DMS153 treated with DMSO at 0.1 percent for 48 hours (cell line): ENCODE data around the gene CEP78.
A peak's percentile ranks its signal among the peaks of the same experiment; 100 is the strongest.

Experiments
- DNase-seq: peaks from one replicate; lab custom pipeline; 2025; ENCODE audit not compliant: unreplicated experiment; lab: John Stamatoyannopoulos, UW

The CEP78 gene

GRCh38 chr9:78286125-78286524 lies 50.2 kb downstream of the CEP78 start:
- no peak for DNase-seq

DNA sequence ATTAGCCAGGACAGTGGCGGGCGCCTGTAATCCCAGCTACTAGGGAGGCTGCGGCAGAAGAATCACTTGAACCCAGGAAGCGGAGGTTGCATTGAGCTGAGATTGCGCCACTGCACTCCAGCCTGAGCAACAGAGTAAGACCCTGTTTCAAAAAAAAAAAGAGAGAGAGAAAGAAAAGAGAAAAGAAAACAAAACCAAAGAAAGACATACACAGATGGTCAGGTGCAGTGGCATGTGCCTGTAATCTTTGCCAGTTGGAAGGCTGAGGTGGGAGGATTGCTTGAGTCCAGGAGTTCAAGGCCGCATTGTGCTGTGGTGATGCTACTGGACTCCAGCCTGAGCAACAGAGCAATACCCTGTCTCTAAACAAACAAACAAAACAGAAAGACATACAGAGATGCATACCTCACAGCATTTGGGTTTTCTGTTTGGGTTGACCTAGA lies 51.1 kb downstream of the CEP78 start:
- no peak for DNase-seq

GRCh38 chr9:78288214-78288892 lies 52.5 kb downstream of the CEP78 start:
- DNase-seq, result peak; percentile 8

GRCh38 chr9:78289474-78289873 lies 53.6 kb downstream of the CEP78 start:
- no peak for DNase-seq

DNA sequence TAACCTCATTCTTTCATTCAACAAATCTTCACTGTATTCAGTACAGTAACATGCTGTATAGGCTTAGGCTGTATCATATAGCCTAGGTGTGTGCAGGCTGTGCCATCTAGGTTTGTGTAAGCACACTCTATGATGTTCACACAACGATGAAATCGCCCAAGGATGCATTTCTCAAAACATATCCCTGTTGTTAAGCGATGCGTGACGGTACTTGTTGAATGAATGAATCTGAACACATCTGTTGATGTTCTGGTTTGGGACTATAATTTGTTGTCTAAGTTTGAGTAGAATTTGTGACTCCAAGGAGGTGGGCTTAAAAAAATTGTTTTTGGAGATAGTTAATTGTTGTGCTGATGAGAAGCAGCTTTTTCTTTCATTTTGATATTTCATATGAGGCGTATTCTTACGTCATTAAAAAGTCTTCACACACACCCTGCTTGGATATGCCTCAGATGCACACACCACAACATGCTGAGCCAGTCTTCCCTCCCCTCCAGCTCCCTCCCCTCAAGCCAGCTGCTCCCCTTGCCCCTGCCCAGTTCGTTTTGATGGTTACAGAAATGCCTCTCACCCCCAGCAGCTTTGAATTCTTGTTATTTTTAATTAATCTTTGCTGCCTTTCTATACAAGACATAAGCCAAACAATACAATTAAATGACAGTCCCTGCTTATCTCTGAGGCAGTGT lies 55.5 kb downstream of the CEP78 start:
- no peak for DNase-seq

DNA sequence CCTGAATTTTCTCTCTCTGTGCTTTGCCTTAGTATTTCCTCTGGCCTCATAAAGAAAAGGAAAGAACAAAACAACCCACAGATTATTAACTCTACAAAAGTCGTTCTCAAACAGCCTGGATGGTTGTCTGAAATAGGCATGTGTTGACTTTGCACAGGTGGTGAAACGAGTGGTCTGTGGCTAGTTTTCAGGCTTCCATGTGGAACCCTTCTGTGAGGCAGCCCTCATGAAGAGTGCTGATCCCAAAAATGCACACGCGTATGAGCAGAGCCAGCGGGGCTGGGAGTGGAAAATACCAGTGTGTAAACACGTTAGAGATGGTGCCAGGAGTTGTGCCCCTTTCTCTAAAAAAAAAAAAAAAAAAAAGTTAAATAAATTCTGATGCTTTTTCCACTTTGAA lies 56.2 kb downstream of the CEP78 start:
- no peak for DNase-seq

DNA sequence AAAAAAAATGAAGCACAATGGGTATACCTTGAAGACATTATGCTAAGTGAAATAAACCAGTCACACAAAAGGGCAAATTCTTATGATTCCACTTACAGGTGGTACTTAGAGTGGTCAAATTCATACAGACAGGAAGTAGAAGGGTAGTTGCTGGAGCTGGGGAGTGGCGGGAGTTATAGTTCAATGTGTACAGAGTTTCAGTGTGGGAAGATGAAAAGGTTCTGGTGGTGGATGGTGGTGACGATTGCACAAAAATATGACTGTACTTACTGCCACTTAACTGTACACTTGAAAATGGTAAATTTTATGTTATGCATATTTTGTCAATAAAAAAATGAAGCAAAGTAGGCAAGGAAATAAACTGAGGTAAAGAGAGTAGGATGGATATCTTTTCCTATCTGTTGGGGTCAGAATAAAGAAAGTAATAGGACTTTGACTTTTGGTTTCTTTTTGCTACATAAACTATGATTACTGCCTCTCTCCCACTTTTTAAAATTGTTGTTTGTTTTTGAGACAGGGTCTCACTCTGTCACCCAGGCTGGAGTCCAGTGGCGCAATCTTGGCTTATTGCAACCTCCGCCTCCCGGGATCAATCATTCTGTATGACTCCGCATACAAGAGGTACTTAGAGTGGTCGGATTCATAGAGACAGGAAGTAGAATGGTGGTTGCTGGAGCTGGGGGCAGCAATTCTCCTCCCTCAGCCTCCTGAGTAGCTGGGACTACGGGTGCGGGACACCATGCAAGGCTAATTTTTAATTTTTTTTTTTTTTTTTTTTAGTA lies 57.0 kb downstream of the CEP78 start:
- no peak for DNase-seq

- DNase-seq, result no peak
Measured at GRCh38 chr9:78294290-78295176, 58.7 kb downstream of the CEP78 start.

DNA sequence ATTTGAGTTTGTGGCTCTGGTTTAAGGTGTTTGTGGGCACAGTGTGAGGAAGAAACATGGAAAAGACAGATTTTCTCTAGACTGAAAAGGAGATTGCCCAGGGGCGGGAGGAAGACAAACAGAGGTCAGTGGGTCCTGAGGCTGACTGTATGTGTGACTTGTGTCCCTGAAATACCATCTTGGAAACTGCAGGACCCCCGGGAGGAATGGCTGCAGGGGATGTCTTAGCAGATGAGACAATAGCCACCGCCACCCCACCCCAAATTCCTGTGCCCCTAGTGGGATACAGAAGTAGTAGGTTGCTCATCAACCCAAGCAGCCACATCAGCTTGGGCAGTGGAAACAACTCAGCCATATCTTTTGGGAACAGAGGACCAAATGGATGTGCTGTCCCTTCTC lies 59.3 kb downstream of the CEP78 start:
- DNase-seq, result no peak

DNA sequence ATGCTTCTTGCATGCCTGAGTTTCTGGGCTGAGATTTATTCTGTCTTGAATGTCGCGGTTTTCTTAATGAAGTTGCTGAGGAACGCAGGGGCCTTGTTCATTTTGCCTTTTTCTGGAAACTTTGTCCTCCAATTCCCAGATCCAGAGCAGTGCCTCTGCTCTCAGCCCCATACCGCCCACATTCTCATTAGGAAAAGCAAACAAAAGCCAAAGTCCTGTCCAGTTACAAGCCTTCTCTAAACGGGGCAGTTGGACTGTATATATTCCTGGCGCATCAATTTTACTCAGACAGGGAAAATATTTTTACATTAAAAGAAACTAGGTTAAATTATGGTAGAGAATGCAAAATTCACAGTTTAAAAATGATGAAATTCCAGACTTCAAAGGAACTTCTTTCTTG lies 59.9 kb downstream of the CEP78 start:
- DNase-seq, result no peak

- DNase-seq, result peak; percentile 30
Measured at GRCh38 chr9:78296201-78296892, 60.5 kb downstream of the CEP78 start.

DNA sequence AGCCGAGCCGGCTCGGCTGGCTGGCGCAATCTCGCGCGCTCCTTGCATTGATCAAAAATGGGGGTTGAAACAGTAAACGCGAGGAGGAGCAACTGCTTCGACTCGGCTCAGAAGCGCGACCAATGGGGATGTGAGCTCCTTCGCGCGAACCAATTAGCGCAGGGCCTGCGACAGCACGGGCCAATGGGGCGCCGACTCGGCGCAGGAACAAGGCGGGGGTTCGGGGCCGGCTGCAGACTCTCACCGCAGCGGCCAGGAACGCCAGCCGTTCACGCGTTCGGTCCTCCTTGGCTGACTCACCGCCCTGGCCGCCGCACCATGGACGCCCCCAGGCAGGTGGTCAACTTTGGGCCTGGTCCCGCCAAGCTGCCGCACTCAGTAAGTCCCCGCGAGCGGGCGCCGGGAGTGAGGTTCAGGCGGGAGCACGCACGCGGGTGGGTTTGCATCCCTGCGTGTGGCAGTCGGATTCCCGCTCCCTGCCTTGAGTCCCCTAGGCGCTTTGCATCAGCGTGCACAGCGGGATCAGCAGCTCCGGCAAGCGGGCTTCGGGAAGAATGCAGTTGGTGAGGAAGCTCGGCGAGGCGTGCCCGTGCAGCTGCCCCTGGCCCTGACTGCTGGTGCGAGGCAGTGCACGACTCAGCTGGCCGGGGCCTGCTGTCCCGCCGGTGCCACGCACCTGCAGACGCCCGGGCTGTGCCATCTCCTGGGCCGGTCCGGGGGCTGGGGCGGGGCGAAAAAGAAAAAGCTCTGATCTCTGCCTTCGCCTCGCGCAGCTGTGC lies 61.2 kb downstream of the CEP78 start, which contains the start of gene PSAT1:
PSAT1 (plus strand) TSS at position 233 of the 779 bp plus-strand sequence; CDS start at position 319, 86 bp downstream.
- peak; percentile 93 for DNase-seq

- DNase-seq, result no peak
Measured at GRCh38 chr9:78297672-78297961, 61.7 kb downstream of the CEP78 start.

- no peak for DNase-seq
Measured at GRCh38 chr9:78298046-78298765, 62.3 kb downstream of the CEP78 start.

GRCh38 chr9:78300209-78300608 lies 64.3 kb downstream of the CEP78 start:
- no peak for DNase-seq

GRCh38 chr9:78301466-78301865 lies 65.6 kb downstream of the CEP78 start:
- DNase-seq, result no peak

DNA sequence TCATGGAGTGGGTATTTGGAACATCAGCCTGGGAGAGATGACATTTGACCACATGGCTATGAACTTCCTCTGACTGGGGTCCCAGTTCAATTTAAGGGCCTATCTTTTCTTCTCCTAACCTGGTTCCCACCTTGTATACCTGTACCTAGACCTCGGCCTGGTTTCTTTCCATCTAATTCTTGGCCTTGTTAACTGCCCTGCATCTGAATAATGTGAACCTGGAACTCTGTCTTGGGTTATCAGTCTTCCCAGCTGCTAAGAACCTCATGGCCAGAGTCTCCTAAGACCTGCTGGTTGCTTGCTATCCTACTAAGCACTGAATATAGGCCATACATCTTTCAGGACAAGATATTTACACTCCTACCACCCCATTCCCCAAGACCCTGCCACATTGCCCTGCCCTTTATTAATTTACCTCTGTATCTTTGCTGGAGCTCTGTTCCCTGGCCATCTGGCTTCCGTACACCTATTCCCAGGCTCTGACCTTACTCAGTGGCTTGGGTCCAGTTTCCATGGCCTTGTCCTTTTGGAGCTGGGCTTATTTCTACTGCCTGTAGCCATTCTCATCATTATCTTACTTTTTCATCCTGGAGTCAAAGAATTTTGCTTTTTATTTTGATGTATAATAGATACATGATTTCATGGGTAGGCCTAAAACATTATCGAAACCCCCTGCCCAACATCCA lies 67.6 kb downstream of the CEP78 start:
- no peak for DNase-seq

GRCh38 chr9:78304357-78304756 lies 68.5 kb downstream of the CEP78 start:
- no peak for DNase-seq
